COLO829 (cell line): ENCODE data around the gene GIMAP2.

Source experiments
- DNase-seq: peaks from one replicate; pipeline ENCODE4 v3.0.0; 2012; ENCODE audit warnings: low spot score

The GIMAP2 gene

DNA sequence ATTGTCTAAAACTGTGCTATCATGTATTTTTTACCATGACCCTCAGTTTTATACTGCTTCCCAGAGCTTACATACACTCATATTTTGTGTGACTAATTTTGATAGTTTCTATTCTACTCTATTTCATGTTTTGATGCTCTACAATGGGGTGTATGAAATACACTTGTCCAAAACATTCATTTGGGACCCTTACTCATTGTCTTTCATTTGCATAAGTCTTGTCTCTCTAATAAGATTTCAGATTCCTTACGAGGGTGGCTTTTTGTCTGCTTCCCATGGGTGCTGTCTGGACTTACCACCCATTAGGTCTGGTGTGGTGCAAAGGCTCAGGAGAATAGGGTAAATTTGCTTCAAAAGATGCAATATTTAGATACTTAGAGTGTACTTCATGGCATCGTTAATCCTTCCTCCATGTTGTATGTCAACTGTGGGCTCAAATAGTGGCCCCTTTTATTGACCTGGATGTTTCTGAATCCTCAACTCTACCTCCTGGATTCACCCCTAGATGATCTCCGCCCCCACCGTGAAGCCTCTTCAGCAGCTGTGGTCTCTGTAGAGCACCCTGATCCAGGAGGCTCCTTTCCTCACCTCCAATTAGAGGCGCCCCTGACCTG is 48.1 kb downstream of the GIMAP2 start:
- no peak for DNase-seq

DNA sequence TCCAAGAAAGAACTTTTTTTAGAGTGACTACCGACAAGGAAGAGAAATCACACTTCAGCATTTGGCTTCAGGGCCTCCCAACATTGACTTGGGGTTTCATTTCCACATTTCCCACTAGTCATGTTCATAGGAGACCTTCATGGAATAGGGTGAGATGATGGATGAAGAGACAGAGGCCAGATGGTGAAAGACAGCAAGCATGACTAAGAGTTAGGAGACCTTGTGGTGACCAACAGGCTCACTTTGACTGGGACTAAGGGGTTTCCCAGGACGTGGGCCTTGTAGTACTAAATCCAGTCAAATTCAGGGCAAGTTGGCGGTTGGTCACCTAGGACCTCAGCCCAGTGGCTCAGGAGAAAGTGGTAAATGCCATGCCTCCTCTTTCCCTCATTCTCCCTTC is 48.7 kb downstream of the GIMAP2 start:
- DNase-seq = no peak

DNA sequence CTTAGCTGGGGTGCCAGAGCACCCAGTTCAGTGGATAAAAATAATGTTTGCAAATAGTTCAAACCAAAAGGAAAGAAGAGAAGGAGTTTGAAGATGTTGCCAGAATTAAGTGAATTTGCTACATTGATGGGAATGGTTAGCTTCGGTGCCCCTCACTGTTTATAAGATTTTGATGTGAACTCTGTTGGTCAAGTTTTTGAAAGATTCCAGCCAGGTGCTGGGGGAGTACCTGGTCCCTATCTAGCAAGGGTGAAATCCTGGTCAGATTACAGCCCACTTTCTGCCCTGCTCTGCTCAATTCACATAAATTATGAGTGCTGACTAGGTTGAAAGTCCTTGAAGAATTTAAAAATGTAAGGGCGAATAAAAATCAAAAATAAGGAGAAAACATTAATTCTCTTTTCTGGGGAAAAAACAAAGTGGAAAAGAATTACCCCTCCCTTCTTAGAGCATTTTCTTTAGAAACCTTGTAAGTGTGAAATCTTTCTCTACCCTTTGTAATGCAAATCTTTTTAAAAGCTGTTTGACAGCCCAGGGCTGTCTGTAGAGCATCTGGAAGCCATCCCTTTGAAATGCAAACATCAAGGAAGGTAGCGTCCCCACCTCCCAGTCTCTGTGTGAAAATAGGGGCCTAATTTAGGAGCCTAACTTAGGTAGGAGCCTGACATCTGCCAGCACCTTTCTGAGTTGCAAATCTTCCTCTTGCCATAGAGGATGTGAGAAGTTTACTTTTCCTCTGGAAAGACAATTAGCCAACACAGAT is 50.3 kb downstream of the GIMAP2 start:
- no peak for DNase-seq

- DNase-seq = no peak
These were observed 51.4 kb downstream of the GIMAP2 start for GRCh38 chr7:150736864-150737263.

DNA sequence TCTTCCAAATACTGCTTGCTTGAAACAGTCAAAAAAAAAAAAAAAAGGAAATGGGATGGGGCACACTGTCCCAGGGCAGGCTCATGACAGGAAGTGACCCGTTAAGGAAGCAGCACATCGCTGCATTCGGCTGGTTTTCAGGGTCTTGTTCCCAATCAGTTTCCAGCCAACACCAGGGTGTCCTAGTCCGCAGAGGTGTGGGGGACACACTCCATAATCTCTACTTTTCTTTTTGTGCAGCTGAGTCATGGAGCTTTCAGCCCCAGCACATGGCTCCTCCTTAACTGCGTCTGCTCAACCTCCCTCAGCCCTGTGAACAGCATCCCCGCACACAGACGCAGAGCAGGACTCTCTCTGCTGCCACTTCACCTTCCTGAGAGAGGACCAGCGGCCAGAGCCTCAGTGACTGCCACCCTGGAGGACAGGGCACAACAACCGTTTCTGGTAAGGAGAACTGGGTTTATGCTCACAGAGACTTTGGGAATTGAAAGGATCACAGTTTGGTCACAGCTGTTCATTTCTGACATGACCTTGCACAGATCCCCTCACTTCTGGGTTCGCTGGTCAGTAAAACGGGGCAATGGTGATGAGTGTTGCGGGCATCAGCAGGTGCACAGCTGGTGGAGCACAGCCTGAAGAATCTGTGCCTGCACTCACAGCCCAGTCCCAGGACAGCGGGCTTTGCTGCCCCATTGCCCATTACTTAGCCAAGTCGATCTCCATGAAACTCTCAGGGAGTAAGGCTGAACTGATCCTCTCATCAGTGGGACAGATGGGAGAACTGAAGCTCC is 52.0 kb downstream of the GIMAP2 start, which contains the start of gene GIMAP5:
Gene GIMAP5, plus strand, starts transcription at position 154 of the 791 bp plus-strand sequence. CDS start 3,467 bp downstream, outside the sequence.
- no peak for DNase-seq

DNA sequence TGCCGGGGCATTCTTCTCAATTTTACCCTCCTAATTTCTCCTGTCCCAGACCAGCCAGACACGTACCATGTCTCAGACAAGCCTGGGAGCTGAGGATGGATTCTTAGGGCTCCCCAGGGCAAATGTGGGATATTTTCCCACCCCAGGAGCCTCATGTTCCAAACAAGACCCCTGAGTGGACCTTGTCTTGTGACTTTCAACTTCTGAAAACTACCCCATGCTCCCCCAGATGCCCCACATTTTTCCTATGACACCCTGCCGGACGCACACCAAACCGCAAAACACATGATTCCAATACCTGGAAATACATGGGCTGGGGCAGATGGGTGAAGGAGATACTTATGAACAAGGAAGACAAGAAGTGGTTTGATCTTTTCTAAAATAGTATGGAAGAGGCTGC is 52.6 kb downstream of the GIMAP2 start:
- DNase-seq = no peak

- DNase-seq = no peak
These were observed 53.1 kb downstream of the GIMAP2 start for GRCh38 chr7:150738591-150739001.

GRCh38 chr7:150739033-150739432 is 53.5 kb downstream of the GIMAP2 start:
- DNase-seq = no peak

GRCh38 chr7:150740053-150740452 is 54.5 kb downstream of the GIMAP2 start:
- DNase-seq = no peak

- DNase-seq = no peak
These were observed 56.9 kb downstream of the GIMAP2 start for GRCh38 chr7:150742286-150742968.
